ENCODE measurements around the gene MMD2. TPM values are rescaled to one million over a fixed set of nuclear protein-coding genes. Genes with fewer than 3 reads are reported as not detected.
"Not testable (repeated sequence)": the region's sequence is repeated elsewhere in the genome, so short reads cannot be mapped to it uniquely, and the experiment has no call there.

Gene MMD2
- total RNA-seq, 2 donors from 2014 or later = 0.19 TPM; not detected in 1

GRCh38 chr7:4973728-4974198, 14.8 kb upstream of the MMD2 start:
- Histone ChIP-seq H3K4me1 (peaks cover 0 to 9% of the 10 kb centered on the region in 2 donors), H3K36me3 (peaks cover 19% of the 10 kb centered on the region), H3K4me3 (peak overlapping the region; percentile 79 to 90), H3K9me3 (no peaks in the 10 kb centered on the region), H3K27ac (peak overlapping the region; percentile 94 to 97), H3K27me3 (no peaks in the 10 kb centered on the region)
- DNase-seq (ENCODE audit: low spot score) = peak; percentile 88
- peak; percentile 84 to 87 for TF ChIP-seq CTCF (IDR thresholded peaks at IDR 0.05)

GRCh38 chr7:4972446-4972845, 13.5 kb upstream of the MMD2 start:
- H3K4me1 ChIP-seq; DNase-seq (ENCODE audit: low spot score); H3K9me3 ChIP-seq; H3K36me3 ChIP-seq; H3K4me3 ChIP-seq; H3K27ac ChIP-seq; H3K27me3 ChIP-seq: not testable (repeated sequence)

GRCh38 chr7:4965295-4966022, 6.5 kb upstream of the MMD2 start:
- no peak for DNase-seq (ENCODE audit: low spot score)
- Histone ChIP-seq H3K27ac (no peak overlapping the region), H3K36me3 (no peaks in the 10 kb centered on the region), H3K4me3 (no peak overlapping the region), H3K9me3 (no peaks in the 10 kb centered on the region), H3K27me3 (peaks cover 0 to 4% of the 10 kb centered on the region in 2 donors), H3K4me1 (no peaks in the 10 kb centered on the region)
- TF ChIP-seq CTCF (IDR thresholded peaks at IDR 0.05) = no peak

GRCh38 chr7:4964506-4964905, 5.5 kb upstream of the MMD2 start:
- H3K36me3 ChIP-seq = no peaks in the 10 kb centered on the region
- TF ChIP-seq CTCF (IDR thresholded peaks at IDR 0.05) = no peak
- H3K27me3 ChIP-seq = peaks cover 4 to 9% of the 10 kb centered on the region in 2 donors
- DNase-seq (ENCODE audit: low spot score) = no peak
- H3K9me3 ChIP-seq = no peaks in the 10 kb centered on the region
- H3K27ac ChIP-seq = no peak overlapping the region
- H3K4me1 ChIP-seq = no peaks in the 10 kb centered on the region
- no peak overlapping the region for H3K4me3 ChIP-seq

- Histone ChIP-seq H3K9me3 (no peaks in the 10 kb centered on the region), H3K36me3 (no peaks in the 10 kb centered on the region), H3K27ac (no peak overlapping the region), H3K4me3 (no peak overlapping the region), H3K27me3 (peaks cover 4 to 19% of the 10 kb centered on the region in 2 donors), H3K4me1 (peaks cover 0 to 12% of the 10 kb centered on the region in 2 donors)
- no peak for TF ChIP-seq CTCF (IDR thresholded peaks at IDR 0.05)
- no peak for DNase-seq (ENCODE audit: low spot score)
Observed at GRCh38 chr7:4962872-4963775, 4.1 kb upstream of the MMD2 start.

- Histone ChIP-seq H3K4me1 (peaks cover 0 to 12% of the 10 kb centered on the region in 2 donors), H3K27ac (no peak overlapping the region), H3K27me3 (peaks cover 4 to 19% of the 10 kb centered on the region in 2 donors), H3K36me3 (no peaks in the 10 kb centered on the region), H3K4me3 (no peak overlapping the region), H3K9me3 (no peaks in the 10 kb centered on the region)
- no peak for TF ChIP-seq CTCF (IDR thresholded peaks at IDR 0.05)
- no peak for DNase-seq (ENCODE audit: low spot score)
Observed at GRCh38 chr7:4960363-4960762, 1.4 kb upstream of the MMD2 start.
